Measurements from ENCODE around the gene DBNL. TPM values are rescaled to one million over a fixed set of nuclear protein-coding genes. Genes with fewer than 3 reads are reported as not detected.

The DBNL gene
- total RNA-seq, 1 experiment from 2014 or later: 64.5 TPM

DNA sequence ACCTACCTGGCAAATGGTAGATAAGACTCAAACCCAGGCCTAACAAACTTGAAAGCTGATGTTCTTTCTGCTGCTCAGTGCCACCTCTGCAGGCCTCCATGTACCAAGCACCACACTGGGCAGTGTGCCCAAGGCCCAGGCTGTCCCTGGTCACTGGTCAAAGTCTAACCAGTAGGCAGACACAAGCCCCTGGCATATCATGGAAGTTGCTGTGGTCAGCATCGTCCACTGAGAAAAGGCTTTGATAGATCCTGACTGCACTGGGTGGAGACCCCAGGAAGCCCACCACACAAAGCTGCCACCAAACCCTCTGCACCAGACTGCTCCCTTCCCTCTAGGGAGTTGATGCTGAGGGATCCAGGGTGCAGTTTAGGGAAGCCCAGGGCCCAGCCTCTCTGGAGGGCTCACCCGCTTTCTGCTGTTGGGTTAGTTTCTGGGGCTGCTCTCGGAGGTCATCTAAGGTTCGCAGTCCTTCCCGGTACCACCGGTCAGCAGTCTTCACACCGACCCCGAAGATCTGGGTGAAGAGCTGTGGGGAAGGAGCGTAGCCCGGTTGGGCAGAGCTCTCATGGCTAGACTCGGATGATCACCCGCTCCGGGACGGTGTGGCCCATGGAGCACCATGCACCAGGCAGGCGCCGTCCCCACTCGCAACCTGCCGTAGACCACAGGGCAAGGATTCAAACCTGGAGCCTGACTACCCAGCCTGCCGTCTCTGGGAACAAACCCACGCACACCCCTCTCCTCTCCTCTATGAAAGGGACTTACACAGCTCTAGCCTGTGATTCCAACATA, 31.8 kb downstream of the DBNL start:
- ChIA-PET CTCF (no interaction called here), POLR2A (ENCODE audit: low non-redundant PET) (no interaction called here)
- no peaks in the 10 kb centered on the region for H3K9me3 ChIP-seq (ENCODE audit: low read depth, low read length, poor library complexity, severe bottlenecking)
- H3K36me3 ChIP-seq (ENCODE audit: insufficient read depth, low read length, poor library complexity, severe bottlenecking): peaks cover 29% of the 10 kb centered on the region
- TF ChIP-seq EZH2 (IDR thresholded peaks at IDR 0.05; ENCODE audit: borderline replicate concordance, low read depth, low read length, poor library complexity, severe bottlenecking): no peak
- TF ChIP-seq, protein P1, sequence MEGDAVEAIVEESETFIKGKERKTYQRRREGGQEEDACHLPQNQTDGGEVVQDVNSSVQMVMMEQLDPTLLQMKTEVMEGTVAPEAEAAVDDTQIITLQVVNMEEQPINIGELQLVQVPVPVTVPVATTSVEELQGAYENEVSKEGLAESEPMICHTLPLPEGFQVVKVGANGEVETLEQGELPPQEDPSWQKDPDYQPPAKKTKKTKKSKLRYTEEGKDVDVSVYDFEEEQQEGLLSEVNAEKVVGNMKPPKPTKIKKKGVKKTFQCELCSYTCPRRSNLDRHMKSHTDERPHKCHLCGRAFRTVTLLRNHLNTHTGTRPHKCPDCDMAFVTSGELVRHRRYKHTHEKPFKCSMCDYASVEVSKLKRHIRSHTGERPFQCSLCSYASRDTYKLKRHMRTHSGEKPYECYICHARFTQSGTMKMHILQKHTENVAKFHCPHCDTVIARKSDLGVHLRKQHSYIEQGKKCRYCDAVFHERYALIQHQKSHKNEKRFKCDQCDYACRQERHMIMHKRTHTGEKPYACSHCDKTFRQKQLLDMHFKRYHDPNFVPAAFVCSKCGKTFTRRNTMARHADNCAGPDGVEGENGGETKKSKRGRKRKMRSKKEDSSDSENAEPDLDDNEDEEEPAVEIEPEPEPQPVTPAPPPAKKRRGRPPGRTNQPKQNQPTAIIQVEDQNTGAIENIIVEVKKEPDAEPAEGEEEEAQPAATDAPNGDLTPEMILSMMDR (conservative IDR thresholded peaks at IDR 0.05; ENCODE audit: low read depth, low read length): no peak
- no TSS peak for BruUV-seq (replicated peaks)
- no peak for DNase-seq (ENCODE audit: low spot score)
- H3K27me3 ChIP-seq (replicated peaks; ENCODE audit: insufficient read depth, low read depth, low read length, poor library complexity): no peaks in the 10 kb centered on the region
- intact Hi-C loops (cut with micrococcal nuclease; ENCODE audit: unreplicated experiment): no loop called here
- H3K4me3 ChIP-seq (ENCODE audit: low read depth, low read length, poor library complexity, severe bottlenecking): no peak overlapping the region
- H3K4me1 ChIP-seq (ENCODE audit: insufficient read depth, low read length, poor library complexity, severe bottlenecking): peaks cover under 1% of the 10 kb centered on the region
- H3K27ac ChIP-seq (ENCODE audit: low read depth, low read length, poor library complexity, severe bottlenecking): no peak overlapping the region

DNA sequence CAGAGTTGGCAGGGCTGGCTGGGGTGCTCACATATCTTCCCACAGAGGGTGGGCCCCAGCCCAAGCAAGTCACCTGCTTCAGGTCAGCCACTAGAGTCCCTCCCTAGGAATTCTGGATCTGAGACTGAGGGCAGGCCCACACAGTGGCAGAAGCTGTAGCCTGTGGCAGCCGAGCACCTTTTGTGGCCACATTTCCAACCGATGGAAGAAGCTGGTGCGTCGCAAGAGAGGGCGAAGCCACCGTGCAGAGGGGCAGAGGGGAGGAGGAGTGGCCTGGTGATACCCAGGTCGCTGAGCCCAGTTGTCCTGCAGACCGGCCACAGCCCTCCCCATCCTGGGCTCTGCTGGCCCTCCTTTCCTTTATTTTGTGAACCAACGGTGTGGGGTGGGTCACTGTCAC, 32.6 kb downstream of the DBNL start:
- TF ChIP-seq EZH2 (IDR thresholded peaks at IDR 0.05; ENCODE audit: borderline replicate concordance, low read depth, low read length, poor library complexity, severe bottlenecking): no peak
- TF ChIP-seq, protein P1 (conservative IDR thresholded peaks at IDR 0.05; ENCODE audit: low read depth, low read length): no peak

DNA sequence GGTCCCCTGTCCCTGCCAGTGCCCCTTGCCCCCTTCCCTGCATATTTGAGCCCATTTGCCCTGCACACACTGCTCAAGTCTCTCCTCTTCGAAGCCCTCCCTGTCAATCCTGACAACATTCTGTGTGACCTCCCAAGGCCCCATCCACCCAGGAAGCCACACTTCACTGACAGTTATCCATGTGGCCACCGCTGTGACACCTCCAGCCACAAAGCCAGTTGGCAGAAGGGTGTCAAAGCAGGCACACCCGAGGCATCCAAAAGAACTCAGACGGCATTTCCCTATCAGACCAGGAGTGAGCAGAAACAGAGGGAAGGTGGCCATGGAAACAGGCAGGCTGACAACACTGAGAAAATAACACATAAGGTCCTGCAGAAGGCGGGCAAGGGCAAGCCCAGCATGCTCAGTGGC, 33.2 kb downstream of the DBNL start:
- Histone ChIP-seq H3K4me1 (ENCODE audit: insufficient read depth, low read length, poor library complexity, severe bottlenecking) (peaks cover 4% of the 10 kb centered on the region), H3K4me3 (ENCODE audit: low read depth, low read length, poor library complexity, severe bottlenecking) (no peak overlapping the region), H3K9me3 (ENCODE audit: low read depth, low read length, poor library complexity, severe bottlenecking) (no peaks in the 10 kb centered on the region), H3K27ac (ENCODE audit: low read depth, low read length, poor library complexity, severe bottlenecking) (no peak overlapping the region), H3K36me3 (ENCODE audit: insufficient read depth, low read length, poor library complexity, severe bottlenecking) (peaks cover 29% of the 10 kb centered on the region), H3K27me3 (replicated peaks; ENCODE audit: insufficient read depth, low read depth, low read length, poor library complexity) (no peaks in the 10 kb centered on the region)
- ChIA-PET CTCF (no interaction called here), POLR2A (ENCODE audit: low non-redundant PET) (no interaction called here)
- intact Hi-C loops (cut with micrococcal nuclease; ENCODE audit: unreplicated experiment): no loop called here
- TF ChIP-seq, protein P1 (conservative IDR thresholded peaks at IDR 0.05; ENCODE audit: low read depth, low read length): no peak
- TF ChIP-seq EZH2 (IDR thresholded peaks at IDR 0.05; ENCODE audit: borderline replicate concordance, low read depth, low read length, poor library complexity, severe bottlenecking): no peak
- DNase-seq (ENCODE audit: low spot score): no peak
- no TSS peak for BruUV-seq (replicated peaks)

More for the DNA sequence above, 32.6 kb downstream of the DBNL start:
- Histone ChIP-seq H3K27me3 (replicated peaks; ENCODE audit: insufficient read depth, low read depth, low read length, poor library complexity) (no peaks in the 10 kb centered on the region), H3K27ac (ENCODE audit: low read depth, low read length, poor library complexity, severe bottlenecking) (no peak overlapping the region), H3K9me3 (ENCODE audit: low read depth, low read length, poor library complexity, severe bottlenecking) (no peaks in the 10 kb centered on the region), H3K4me3 (ENCODE audit: low read depth, low read length, poor library complexity, severe bottlenecking) (no peak overlapping the region), H3K4me1 (ENCODE audit: insufficient read depth, low read length, poor library complexity, severe bottlenecking) (peaks cover 4% of the 10 kb centered on the region), H3K36me3 (ENCODE audit: insufficient read depth, low read length, poor library complexity, severe bottlenecking) (peaks cover 29% of the 10 kb centered on the region)
- ChIA-PET CTCF (no interaction called here), POLR2A (ENCODE audit: low non-redundant PET) (no interaction called here)
- intact Hi-C loops (cut with micrococcal nuclease; ENCODE audit: unreplicated experiment): no loop called here
- DNase-seq (ENCODE audit: low spot score): no peak
- BruUV-seq (replicated peaks): no TSS peak

Data from A673 (cell line).